Endodermal cell (in vitro differentiated cells): ENCODE results near the gene RNF183. TPM values are rescaled to one million over a fixed set of nuclear protein-coding genes. Genes with fewer than 3 reads are reported as not detected.
A peak's percentile ranks its signal among the peaks of the same experiment; 100 is the strongest.

Source experiments
- DNase-seq: peaks from one replicate; pipeline ENCODE4 v3.0.0-alpha.2; 2017
- H3K27ac ChIP-seq: 2 replicates; pipeline ENCODE4 v1.5.1; 2013; ENCODE audit warnings: mild to moderate bottlenecking, low read depth, low read length, moderate library complexity
- H3K27me3 ChIP-seq: 2 replicates; pipeline ENCODE4 v1.6.1; 2013; ENCODE audit warnings: mild to moderate bottlenecking, low read length, moderate library complexity; ENCODE audit not compliant: insufficient read depth, control insufficient read depth, poor library complexity, severe bottlenecking
- H3K36me3 ChIP-seq: 2 replicates; pipeline ENCODE4 v1.7.0; 2013; ENCODE audit warnings: mild to moderate bottlenecking, low read length, moderate library complexity; ENCODE audit not compliant: control insufficient read depth, insufficient read depth
- H3K4me1 ChIP-seq: one replicate; pipeline ENCODE4 v1.7.0; 2013; ENCODE audit warnings: low read length; ENCODE audit not compliant: control insufficient read depth, insufficient read depth
- H3K4me3 ChIP-seq: 2 replicates; pipeline ENCODE4 v1.5.1; 2013; ENCODE audit warnings: mild to moderate bottlenecking, low read length, moderate library complexity
- H3K9ac ChIP-seq: 2 replicates; pipeline ENCODE4 v1.6.1; 2013; ENCODE audit warnings: mild to moderate bottlenecking, low read length, moderate library complexity; ENCODE audit not compliant: poor library complexity, severe bottlenecking; ENCODE audit errors: extremely low read depth
- H3K9me3 ChIP-seq: 2 replicates; pipeline ENCODE4 v1.6.1; 2013; ENCODE audit warnings: mild to moderate bottlenecking, low read length, moderate library complexity; ENCODE audit not compliant: control insufficient read depth
- H3K27ac Mint-ChIP-seq: 2 replicates; pipeline ENCODE4 v1.8.0; 2020; ENCODE audit warnings: mixed read lengths
- H3K27me3 Mint-ChIP-seq: 2 replicates; pipeline ENCODE4 v1.8.0; 2021; ENCODE audit warnings: mild to moderate bottlenecking, mixed read lengths; ENCODE audit not compliant: insufficient read depth
- H3K36me3 Mint-ChIP-seq: 2 replicates; pipeline ENCODE4 v1.8.0; 2020; ENCODE audit warnings: low read depth, mixed read lengths
- H3K4me1 Mint-ChIP-seq: 2 replicates; pipeline ENCODE4 v1.8.0; 2020; ENCODE audit warnings: mixed read lengths
- H3K4me3 Mint-ChIP-seq: 2 replicates; pipeline ENCODE4 v1.8.0; 2020; ENCODE audit warnings: mild to moderate bottlenecking, moderate library complexity, mixed read lengths
- H3K9me3 Mint-ChIP-seq: 2 replicates; pipeline ENCODE4 v1.8.0; 2020; ENCODE audit warnings: mild to moderate bottlenecking, mixed read lengths
- WGBS, 2 experiments: methylation state at CpG; one replicate each; pipeline versions ENCODE4 v1.1.5 to v1.1.7; 2013; ENCODE audit warnings: missing lambda C conversion rate in 2 of 2, mixed read lengths in 1 of 2; ENCODE audit not compliant: insufficient coverage in 1 of 2, insufficient read length in 1 of 2; 5-methylcytosine and 5-hydroxymethylcytosine counted together
- total RNA-seq, 2 donors: library from RNA; stranded (reverse); fragmentation: NEBNext Ultra II Directional in 1 of 2; extraction: Animal tissue kit (Norgen Biotek cat#: 25700) in 1 of 2; gene quantifications; 2 replicates in 1 of 2; 3 replicates in 1 of 2; pipeline ENCODE4 v1.2.1, GENCODE V29; 2021
- TF ChIP-seq, protein P1 (sequence below): fragments of 200-600 bp; sonication (generic); conservative IDR thresholded peaks from 2 replicates; pipeline ENCODE4 v1.5.0; 2021; ENCODE audit warnings: antibody characterized with exemption, mild to moderate bottlenecking

Gene RNF183
- total RNA-seq, 2 donors from 2014 or later, result 0.48 to 0.97 TPM

GRCh38 chr9:113350937-113351336 lies 47.8 kb upstream of the RNF183 start:
- Histone ChIP-seq H3K4me1 (peaks cover 5% of the 10 kb centered on the region), H3K4me3 (no peak overlapping the region), H3K27me3 (peaks cover 20% of the 10 kb centered on the region), H3K27ac (no peak overlapping the region), H3K36me3 (no peaks in the 10 kb centered on the region), H3K9me3 (no peaks in the 10 kb centered on the region), H3K9ac (no peak overlapping the region)
- H3K27ac Mint-ChIP-seq, result no peak overlapping the region
- H3K27me3 Mint-ChIP-seq, result peaks cover 19% of the 10 kb centered on the region
- peaks cover 14% of the 10 kb centered on the region for H3K36me3 Mint-ChIP-seq
- 76 to 87% methylated on average over 4 to 6 of the region's 6 CpGs for WGBS, 2 experiments
- no peaks in the 10 kb centered on the region for H3K9me3 Mint-ChIP-seq
- H3K4me1 Mint-ChIP-seq, result peaks cover 28% of the 10 kb centered on the region
- TF ChIP-seq, protein P1, sequence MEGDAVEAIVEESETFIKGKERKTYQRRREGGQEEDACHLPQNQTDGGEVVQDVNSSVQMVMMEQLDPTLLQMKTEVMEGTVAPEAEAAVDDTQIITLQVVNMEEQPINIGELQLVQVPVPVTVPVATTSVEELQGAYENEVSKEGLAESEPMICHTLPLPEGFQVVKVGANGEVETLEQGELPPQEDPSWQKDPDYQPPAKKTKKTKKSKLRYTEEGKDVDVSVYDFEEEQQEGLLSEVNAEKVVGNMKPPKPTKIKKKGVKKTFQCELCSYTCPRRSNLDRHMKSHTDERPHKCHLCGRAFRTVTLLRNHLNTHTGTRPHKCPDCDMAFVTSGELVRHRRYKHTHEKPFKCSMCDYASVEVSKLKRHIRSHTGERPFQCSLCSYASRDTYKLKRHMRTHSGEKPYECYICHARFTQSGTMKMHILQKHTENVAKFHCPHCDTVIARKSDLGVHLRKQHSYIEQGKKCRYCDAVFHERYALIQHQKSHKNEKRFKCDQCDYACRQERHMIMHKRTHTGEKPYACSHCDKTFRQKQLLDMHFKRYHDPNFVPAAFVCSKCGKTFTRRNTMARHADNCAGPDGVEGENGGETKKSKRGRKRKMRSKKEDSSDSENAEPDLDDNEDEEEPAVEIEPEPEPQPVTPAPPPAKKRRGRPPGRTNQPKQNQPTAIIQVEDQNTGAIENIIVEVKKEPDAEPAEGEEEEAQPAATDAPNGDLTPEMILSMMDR, result no peak
- H3K4me3 Mint-ChIP-seq, result peak overlapping the region; percentile 70
- DNase-seq, result no peak

DNA sequence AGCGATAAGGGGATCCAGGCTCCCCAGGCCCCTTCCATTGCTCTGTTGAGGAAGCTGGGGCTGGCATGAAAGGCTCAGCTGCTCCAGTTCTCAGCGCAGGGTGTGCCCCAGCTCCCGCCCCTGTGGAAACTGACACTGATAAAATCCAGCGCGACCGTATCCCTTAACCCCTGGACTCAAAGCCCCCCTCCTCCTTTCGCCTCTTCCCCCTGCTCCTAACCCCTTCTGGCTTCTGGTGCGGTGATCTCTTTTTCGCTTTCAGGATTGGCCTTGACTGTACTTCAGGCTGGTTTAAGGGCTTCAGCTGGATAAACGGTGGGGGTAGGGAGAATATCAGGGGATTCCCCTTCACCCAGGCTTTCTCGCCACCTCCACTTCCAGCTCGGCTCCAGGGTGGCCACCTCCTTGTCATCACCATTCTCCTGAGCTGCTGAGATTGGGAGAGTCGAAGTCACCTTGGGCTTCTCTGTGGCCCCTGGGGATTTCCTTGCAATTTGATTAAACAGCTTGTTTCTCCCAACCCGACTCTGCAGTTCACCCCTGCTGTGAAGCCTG lies 47.0 kb upstream of the RNF183 start:
- Mint-ChIP-seq H3K9me3 (no peaks in the 10 kb centered on the region), H3K4me1 (peaks cover 28% of the 10 kb centered on the region), H3K27ac (no peak overlapping the region), H3K27me3 (peaks cover 19% of the 10 kb centered on the region), H3K36me3 (peaks cover 11% of the 10 kb centered on the region), H3K4me3 (peak overlapping the region; percentile 70)
- Histone ChIP-seq H3K9me3 (no peaks in the 10 kb centered on the region), H3K27ac (no peak overlapping the region), H3K4me1 (peaks cover 5% of the 10 kb centered on the region), H3K4me3 (peak overlapping the region; percentile 82), H3K9ac (no peak overlapping the region), H3K36me3 (no peaks in the 10 kb centered on the region), H3K27me3 (peaks cover 20% of the 10 kb centered on the region)
- 39 to 41% methylated on average over 8 to 14 of the region's 14 CpGs for WGBS, 2 experiments
- DNase-seq, result peak; percentile 47
- TF ChIP-seq, protein P1, result no peak

- H3K4me1 Mint-ChIP-seq, result peaks cover 28% of the 10 kb centered on the region
- TF ChIP-seq, protein P1, result no peak
- no peaks in the 10 kb centered on the region for H3K9me3 ChIP-seq
- peak within 1 kb of the TSS; percentile 82 for H3K4me3 ChIP-seq
- peaks cover 23% of the 10 kb centered on the region for H3K27me3 Mint-ChIP-seq
- no peak within 1 kb of the TSS for H3K27ac Mint-ChIP-seq
- peaks cover 20% of the 10 kb centered on the region for H3K27me3 ChIP-seq
- H3K9me3 Mint-ChIP-seq, result no peaks in the 10 kb centered on the region
- no peak within 1 kb of the TSS for H3K9ac ChIP-seq
- WGBS, 2 experiments, result 2% methylated on average over 16 to 71 of the region's 71 CpGs
- no peak within 1 kb of the TSS for H3K27ac ChIP-seq
- peaks cover 9% of the 10 kb centered on the region for H3K36me3 Mint-ChIP-seq
- peaks cover 5% of the 10 kb centered on the region for H3K4me1 ChIP-seq
- H3K36me3 ChIP-seq, result no peaks in the 10 kb centered on the region
- H3K4me3 Mint-ChIP-seq, result peak within 1 kb of the TSS; percentile 70
- DNase-seq, result peak; percentile 78
Measured at GRCh38 chr9:113349445-113350094, 46.4 kb upstream of the RNF183 start, which contains the start of gene BSPRY. BSPRY (plus strand) TSS chr9:113349541; CDS start chr9:113349580, 39 bp downstream.
